Measurements from ENCODE around the gene SRGAP1. TPM values are rescaled to one million over a fixed set of nuclear protein-coding genes. Genes with fewer than 3 reads are reported as not detected.

Gene SRGAP1
- total and polyA plus RNA-seq, 2 of the 4 experiments (the other 2 are of a cell fraction): 10.0 to 10.2 TPM

DNA sequence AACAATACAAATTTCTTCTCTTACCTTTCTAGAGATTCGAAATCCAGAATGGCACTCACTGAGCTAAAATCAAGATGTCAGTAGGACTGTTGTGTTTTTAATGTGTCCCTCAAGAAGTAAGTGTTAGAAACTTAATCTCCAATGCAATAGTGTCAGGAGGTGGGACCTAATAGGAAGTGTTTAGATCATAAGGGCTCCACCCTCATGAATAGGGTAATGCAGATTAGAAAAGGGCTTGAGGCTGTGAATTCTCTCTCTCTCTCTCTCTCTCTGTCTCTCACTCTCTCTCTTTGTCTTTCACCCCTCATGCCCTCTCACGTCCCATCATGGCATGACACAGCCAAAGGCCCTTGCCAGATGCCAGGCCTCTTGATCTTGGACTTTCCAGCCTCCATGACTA lies 15.6 kb upstream of the SRGAP1 start:
- no TSS peak for BruUV-seq (replicated peaks)
- Histone ChIP-seq H3K9ac (ENCODE audit: low read depth, low read length) (no peak overlapping the region), H3K79me1 (ENCODE audit: low read depth in 1 of 2, low read length in 2 of 2) (no peaks in the 10 kb centered on the region), H3K4me1 (ENCODE audit: control insufficient read depth, insufficient read depth, low read length) (no peaks in the 10 kb centered on the region), H2AK5ac (ENCODE audit: low read depth, low read length) (no peak overlapping the region), H4K20me1 (ENCODE audit: insufficient read depth, low read length) (no peaks in the 10 kb centered on the region), H3K36me3 (ENCODE audit: control insufficient read depth, insufficient read depth, low read length) (no peaks in the 10 kb centered on the region), H4K8ac (ENCODE audit: low read depth in 2 of 2, low read length in 2 of 2) (no peak overlapping the region), H4K91ac (ENCODE audit: insufficient read depth, low read depth, low read length) (no peak overlapping the region), H3K56ac (ENCODE audit: extremely low read depth, insufficient read depth, low read length) (no peak overlapping the region), H3K4me3 (ENCODE audit: insufficient read depth, low read depth, low read length) (no peak overlapping the region), H3K27me3 (ENCODE audit: control insufficient read depth, insufficient read depth, low read length) (no peaks in the 10 kb centered on the region), H3K4me2 (ENCODE audit: low read depth, low read length) (no peak overlapping the region), H3K27ac (ENCODE audit: insufficient read depth, low read length) (no peak overlapping the region), H3K9me3 (ENCODE audit: control insufficient read depth, insufficient read depth, low read length) (no peaks in the 10 kb centered on the region; the same call in 1 of the 2 replicates), H3K14ac (replicated peaks; ENCODE audit: low read depth, low read length) (no peak overlapping the region), H3K4ac (ENCODE audit: low read depth, low read length) (no peak overlapping the region), H2BK120ac (ENCODE audit: low read depth, low read length) (no peak overlapping the region), H3K9me1 (ENCODE audit: insufficient read depth, low read length) (no peaks in the 10 kb centered on the region), H4K5ac (ENCODE audit: low read depth, low read length) (no peak overlapping the region), H2AFZ (replicated peaks; ENCODE audit: low read length, poor library complexity) (no peak overlapping the region), H3K18ac (ENCODE audit: low read depth, low read length) (no peak overlapping the region), H2AK9ac (replicated peaks; ENCODE audit: low read depth, low read length, poor library complexity) (no peak overlapping the region), H2BK5ac (ENCODE audit: low read depth, low read length, poor library complexity, severe bottlenecking) (no peak overlapping the region), H3K23ac (ENCODE audit: low read depth, low read length) (no peak overlapping the region), H2BK20ac (ENCODE audit: low read depth, low read length) (no peak overlapping the region), H2BK15ac (ENCODE audit: low read depth, low read length) (no peak overlapping the region)
- in situ Hi-C loops (cut with MboI; ENCODE audit: low sequenced_read_pairs) (loop anchor here (5.0 kb wide), 1 partner anchor 568 kb away; no protein-coding TSS in a partner anchor), dilution Hi-C loops (cut with HindIII; ENCODE audit: low sequenced_read_pairs, unreplicated experiment) (loop anchor here (25.0 kb wide), 1 partner anchor 433 kb away; no protein-coding TSS in a partner anchor), intact Hi-C loops (cut with micrococcal nuclease) (loop anchor here (5.0 kb wide), 1 partner anchor 578 kb away; no protein-coding TSS in a partner anchor)
- TF ChIP-seq, protein P1, sequence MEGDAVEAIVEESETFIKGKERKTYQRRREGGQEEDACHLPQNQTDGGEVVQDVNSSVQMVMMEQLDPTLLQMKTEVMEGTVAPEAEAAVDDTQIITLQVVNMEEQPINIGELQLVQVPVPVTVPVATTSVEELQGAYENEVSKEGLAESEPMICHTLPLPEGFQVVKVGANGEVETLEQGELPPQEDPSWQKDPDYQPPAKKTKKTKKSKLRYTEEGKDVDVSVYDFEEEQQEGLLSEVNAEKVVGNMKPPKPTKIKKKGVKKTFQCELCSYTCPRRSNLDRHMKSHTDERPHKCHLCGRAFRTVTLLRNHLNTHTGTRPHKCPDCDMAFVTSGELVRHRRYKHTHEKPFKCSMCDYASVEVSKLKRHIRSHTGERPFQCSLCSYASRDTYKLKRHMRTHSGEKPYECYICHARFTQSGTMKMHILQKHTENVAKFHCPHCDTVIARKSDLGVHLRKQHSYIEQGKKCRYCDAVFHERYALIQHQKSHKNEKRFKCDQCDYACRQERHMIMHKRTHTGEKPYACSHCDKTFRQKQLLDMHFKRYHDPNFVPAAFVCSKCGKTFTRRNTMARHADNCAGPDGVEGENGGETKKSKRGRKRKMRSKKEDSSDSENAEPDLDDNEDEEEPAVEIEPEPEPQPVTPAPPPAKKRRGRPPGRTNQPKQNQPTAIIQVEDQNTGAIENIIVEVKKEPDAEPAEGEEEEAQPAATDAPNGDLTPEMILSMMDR (conservative IDR thresholded peaks at IDR 0.05; ENCODE audit: low read depth, low read length): no peak
- CTCF ChIA-PET: interaction anchor here (0.8 kb wide), 1 partner anchor 582 kb away, joined by 3 read pairs; no protein-coding TSS in a partner anchor
- POLR2A ChIA-PET (ENCODE audit: unreplicated experiment): no interaction called here
- ATAC-seq (ENCODE audit: low read depth): no peak
- no CpG with 5 or more reads among the region's 2 CpGs for WGBS, 2 experiments (ENCODE audit: extremely low coverage in 2 of 2, insufficient read length in 1 of 2)
- no peak for DNase-seq
